Left hindlimb (tissue), 1 donor: ENCODE results near the gene FZD10.
A peak's percentile ranks its signal among the peaks of the same experiment; 100 is the strongest.

ENCODE experiments used
- DNase-seq: peaks from one replicate; pipeline ENCODE4 v3.0.0-alpha.2; 2018

FZD10 gene

GRCh38 chr12:130132831-130133511 is 29.3 kb upstream of the FZD10 start:
- DNase-seq: no peak

GRCh38 chr12:130133851-130134562 is 28.3 kb upstream of the FZD10 start:
- DNase-seq: no peak

- DNase-seq: no peak
Measured at GRCh38 chr12:130134563-130134915, 27.7 kb upstream of the FZD10 start.

GRCh38 chr12:130136509-130137039 is 25.7 kb upstream of the FZD10 start:
- no peak for DNase-seq

DNA sequence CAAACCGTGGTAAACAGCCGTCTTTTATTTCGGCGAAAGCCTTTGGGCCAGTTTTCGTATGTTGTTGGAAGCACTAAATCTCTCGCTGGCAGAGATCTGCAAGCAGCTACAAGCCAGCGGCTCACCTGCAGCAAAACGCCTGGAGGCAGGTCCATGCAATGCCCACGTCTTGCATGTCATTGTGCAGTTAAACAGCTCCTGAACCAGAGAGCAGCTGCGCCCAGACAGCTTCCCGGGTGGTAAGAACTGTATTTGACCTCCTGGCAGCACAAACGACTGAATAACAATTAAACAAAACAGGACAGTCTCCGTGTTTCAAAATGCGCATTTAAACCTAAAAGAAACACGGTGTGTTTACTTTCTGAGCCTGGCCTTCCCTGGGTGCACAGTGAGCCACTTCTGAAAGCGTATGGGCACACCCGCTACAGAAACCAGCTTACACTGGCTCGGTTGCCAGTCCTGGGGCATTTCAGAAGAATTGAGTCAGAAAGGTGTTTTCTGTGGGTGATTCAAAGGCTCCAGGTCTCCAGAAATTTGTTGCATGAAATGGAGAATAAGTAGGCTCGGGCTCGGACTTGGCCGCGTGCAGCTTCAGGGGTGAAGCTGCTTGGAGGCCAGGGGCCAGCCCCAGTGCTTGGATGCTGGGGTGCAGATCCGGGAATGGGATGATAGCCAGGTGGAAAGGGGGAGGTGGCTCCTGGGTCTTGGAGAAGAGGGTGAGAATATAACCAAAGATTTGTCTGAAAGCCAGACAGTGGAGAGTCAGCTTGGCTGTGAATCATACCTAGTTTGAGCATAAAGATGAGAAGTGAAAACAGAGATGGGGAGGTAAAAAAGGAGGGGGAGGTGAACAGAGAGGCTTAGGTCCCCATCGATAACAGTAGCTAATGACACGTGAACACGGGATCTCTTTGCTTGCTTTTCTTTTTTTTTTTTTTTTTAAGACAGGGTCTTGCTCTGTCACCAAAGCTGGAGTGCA is 24.9 kb upstream of the FZD10 start:
- DNase-seq: no peak

DNA sequence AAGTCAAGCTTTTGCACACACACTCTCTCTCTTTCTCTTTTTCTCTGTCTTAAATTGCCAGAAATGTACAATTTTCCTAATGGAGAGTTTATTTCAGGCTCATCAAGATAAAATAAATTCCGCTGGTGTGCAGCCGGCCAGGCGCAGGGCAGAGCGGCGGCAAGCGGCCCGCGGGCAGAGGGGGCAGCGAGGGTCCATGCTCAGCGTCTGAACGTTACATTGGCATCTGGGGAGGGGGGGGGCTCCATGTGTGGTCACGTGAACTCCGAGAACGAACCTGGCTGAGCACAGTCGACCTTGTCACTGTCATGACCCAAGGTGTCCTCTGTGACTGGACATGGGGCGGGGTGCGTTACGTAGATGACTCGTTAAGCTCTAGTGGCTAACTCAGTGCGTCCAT is 23.8 kb upstream of the FZD10 start:
- DNase-seq: no peak

DNA sequence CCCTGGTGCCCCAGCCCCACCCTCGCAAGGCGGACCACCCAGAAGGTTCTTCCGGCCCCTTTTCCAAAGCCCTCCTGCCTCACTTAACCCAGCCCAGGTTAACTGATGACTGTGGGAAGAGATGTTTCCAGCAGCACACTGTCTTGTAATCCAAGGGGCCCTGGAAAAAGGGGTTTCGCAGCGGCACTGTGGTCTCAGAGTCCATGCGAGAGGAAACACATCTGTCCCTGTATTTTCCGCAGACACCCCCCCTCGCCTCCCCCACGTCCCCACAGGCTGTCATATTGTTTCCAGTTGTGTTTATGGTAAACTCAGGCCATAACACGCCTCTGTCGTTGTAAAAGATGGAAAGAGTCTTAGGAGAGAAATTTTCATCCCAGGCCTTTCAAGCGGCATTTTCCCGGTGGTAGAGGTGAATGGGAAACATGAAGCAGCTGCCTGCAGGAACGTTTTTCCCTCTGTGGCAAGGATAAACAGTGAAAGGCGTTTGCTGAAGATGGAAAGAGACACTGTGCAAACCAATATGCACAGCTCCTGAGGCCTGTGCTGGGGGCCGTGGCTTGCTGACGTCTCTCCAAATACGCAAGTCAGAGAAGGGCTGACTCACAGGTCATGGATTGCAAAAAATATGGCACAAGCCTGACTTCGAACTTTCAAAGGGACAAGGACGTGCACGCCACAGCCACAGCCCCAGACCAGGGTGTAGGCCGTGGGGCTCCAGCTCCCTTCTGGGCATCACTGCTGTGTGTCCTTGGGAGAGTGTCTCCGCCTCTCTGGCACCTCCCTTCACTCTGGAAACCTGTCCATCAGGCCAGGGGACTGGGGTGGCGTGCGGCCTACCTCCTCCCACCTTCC is 22.5 kb upstream of the FZD10 start:
- DNase-seq: no peak

- no peak for DNase-seq
Measured at GRCh38 chr12:130141105-130141504, 21.2 kb upstream of the FZD10 start.

- DNase-seq: no peak
Measured at GRCh38 chr12:130141901-130142683, 20.2 kb upstream of the FZD10 start.

GRCh38 chr12:130142736-130143135 is 19.5 kb upstream of the FZD10 start:
- DNase-seq: no peak

DNA sequence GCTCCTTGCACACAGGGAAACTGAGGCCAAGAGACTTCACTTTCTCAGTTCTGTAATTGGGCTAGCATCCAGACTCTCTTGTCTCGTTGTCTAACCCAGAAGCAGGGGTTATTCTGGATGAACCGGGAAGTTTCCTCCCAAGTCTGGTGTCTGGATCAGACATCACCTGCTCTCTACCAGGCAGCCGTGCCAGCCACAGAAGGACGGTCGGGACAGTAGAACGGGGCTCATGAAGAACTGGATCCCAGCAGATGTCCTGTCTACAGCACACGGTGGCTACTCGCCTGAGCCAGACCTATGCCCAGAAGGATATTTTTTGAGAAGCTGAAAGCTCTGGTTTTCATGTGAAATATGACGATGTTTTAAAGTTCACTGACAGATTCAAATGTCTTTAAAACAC is 19.1 kb upstream of the FZD10 start:
- DNase-seq: no peak

DNA sequence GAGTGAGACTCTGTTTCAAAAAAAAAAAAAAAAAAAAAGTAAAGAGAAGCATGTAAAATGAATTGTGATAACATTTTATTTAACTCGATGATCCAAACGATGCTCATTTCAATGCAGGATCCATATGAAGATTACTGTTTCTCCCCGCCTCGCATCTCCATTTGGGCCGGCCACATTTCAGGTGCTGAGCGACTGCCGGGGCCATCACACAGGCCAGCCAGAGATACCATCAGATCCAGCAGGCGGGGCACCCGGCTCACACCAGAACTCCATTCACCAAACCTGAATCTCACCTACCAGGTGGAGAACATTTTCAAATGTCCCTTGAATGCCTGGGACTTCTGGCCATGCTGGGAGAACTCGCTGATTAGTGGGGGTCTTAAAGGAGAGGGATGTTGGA is 18.0 kb upstream of the FZD10 start:
- no peak for DNase-seq

GRCh38 chr12:130145731-130146130 is 16.5 kb upstream of the FZD10 start:
- DNase-seq: no peak

- DNase-seq: no peak
Measured at GRCh38 chr12:130146176-130146931, 15.9 kb upstream of the FZD10 start.

- DNase-seq: peak; percentile 15
Measured at GRCh38 chr12:130147875-130148596, 14.2 kb upstream of the FZD10 start.

DNA sequence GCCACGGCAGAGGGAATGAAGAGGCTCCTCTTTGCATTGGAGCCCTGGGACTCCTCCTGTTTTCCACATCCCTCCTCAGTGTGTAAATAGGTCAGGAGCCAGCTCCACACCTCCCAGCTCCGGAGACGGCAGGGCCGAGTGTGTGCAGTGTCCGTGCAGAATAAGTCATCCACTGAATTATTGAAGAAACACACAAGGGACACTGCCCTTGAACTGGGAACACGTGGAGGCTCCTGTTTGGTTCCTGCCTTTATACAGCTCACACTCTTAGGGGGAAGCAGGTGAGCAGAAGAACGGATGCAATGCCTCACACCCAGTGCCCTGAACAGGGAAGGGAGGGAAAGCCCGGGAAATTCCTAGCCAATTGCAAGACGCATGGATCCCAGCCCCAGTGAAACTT is 10.4 kb upstream of the FZD10 start:
- DNase-seq: no peak

DNA sequence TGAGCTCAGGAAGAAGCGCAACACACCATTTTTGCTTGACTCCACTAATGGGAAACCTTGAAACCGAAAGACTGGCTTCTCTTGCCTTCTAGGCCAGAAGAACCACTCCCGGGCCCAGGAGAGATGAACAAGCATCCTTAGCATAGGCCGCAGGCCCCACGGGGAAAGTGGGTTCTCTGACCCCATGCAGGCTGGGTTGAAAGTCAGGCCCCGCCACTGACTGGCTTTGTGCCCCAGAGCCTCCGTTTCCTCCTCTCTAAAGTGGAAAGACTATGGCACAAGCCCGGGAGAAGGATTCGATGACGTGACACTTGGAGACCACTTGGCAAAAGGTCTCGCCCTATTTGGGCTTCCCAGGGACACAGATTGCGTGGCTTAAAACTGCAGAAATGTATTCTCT is 9.9 kb upstream of the FZD10 start:
- DNase-seq: no peak

GRCh38 chr12:130153803-130154202 is 8.5 kb upstream of the FZD10 start:
- no peak for DNase-seq

- no peak for DNase-seq
Measured at GRCh38 chr12:130154276-130155070, 7.8 kb upstream of the FZD10 start.
